ENCODE results near the gene TMEM117.

TMEM117 gene

GRCh38 chr12:44389896-44390295, 554.0 kb downstream of the TMEM117 start:
- no peak for DNase-seq

- DNase-seq: no peak
Observed at GRCh38 chr12:44397631-44398030, 561.8 kb downstream of the TMEM117 start.

GRCh38 chr12:44403185-44403584, 567.3 kb downstream of the TMEM117 start:
- DNase-seq: no peak

GRCh38 chr12:44405297-44405696, 569.4 kb downstream of the TMEM117 start:
- DNase-seq: no peak

- no peak for DNase-seq
Observed at GRCh38 chr12:44422559-44422958, 586.7 kb downstream of the TMEM117 start.

- no peak for DNase-seq
Observed at GRCh38 chr12:44428825-44429224, 592.9 kb downstream of the TMEM117 start.

GRCh38 chr12:44431647-44432343, 595.9 kb downstream of the TMEM117 start:
- DNase-seq: no peak

GRCh38 chr12:44433659-44434058, 597.8 kb downstream of the TMEM117 start:
- DNase-seq: no peak

GRCh38 chr12:44436756-44437155, 600.9 kb downstream of the TMEM117 start:
- no peak for DNase-seq

Data from activated CD8-positive, alpha-beta memory T cell treated with anti-CD3 and anti-CD28 coated beads for 24 hours (primary cell).